HG02884 (cell line): ENCODE results near the gene BOLL.
A peak's percentile ranks its signal among the peaks of the same experiment; 100 is the strongest.
"Not testable (repeated sequence)": the region's sequence is repeated elsewhere in the genome, so short reads cannot be mapped to it uniquely, and the experiment has no call there.

Experiments
- ATAC-seq: cut with Tn5 transposase; IDR thresholded peaks from one replicate; pipeline ENCODE4 v1.9.1; 2021; ENCODE audit warnings: mild to moderate bottlenecking, moderate library complexity; ENCODE audit not compliant: unreplicated experiment

BOLL gene

GRCh38 chr2:197784956-197785941 is at the start of gene BOLL:
Gene BOLL, minus strand, starts transcription at chr2:197785319. Its CDS starts 3,469 bp downstream, at chr2:197781850.
- no peak for ATAC-seq

- not testable (repeated sequence) for ATAC-seq
These were observed 49.7 kb upstream of the BOLL start for GRCh38 chr2:197834771-197835170.

- ATAC-seq: no peak
These were observed 43.5 kb upstream of the BOLL start for GRCh38 chr2:197828464-197829135.

GRCh38 chr2:197827618-197828017 is 42.5 kb upstream of the BOLL start:
- no peak for ATAC-seq

GRCh38 chr2:197822333-197822732 is 37.2 kb upstream of the BOLL start:
- ATAC-seq: no peak

GRCh38 chr2:197821550-197822289 is 36.6 kb upstream of the BOLL start:
- ATAC-seq: no peak

- ATAC-seq: no peak
These were observed 29.4 kb upstream of the BOLL start for GRCh38 chr2:197814526-197814925.

GRCh38 chr2:197813093-197813787 is 28.1 kb upstream of the BOLL start:
- ATAC-seq: peak; percentile 72

GRCh38 chr2:197810491-197810890 is 25.4 kb upstream of the BOLL start:
- no peak for ATAC-seq

GRCh38 chr2:197810016-197810415 is 24.9 kb upstream of the BOLL start:
- ATAC-seq: no peak

GRCh38 chr2:197809064-197809463 is 23.9 kb upstream of the BOLL start:
- no peak for ATAC-seq

- ATAC-seq: no peak
These were observed 20.9 kb upstream of the BOLL start for GRCh38 chr2:197805715-197806633.

GRCh38 chr2:197804758-197805714 is 19.9 kb upstream of the BOLL start:
- peak; percentile 26 for ATAC-seq

GRCh38 chr2:197804049-197804757 is 19.1 kb upstream of the BOLL start, which contains the start of gene PLCL1:
Gene PLCL1, plus strand, starts transcription at chr2:197804593.
- peak; percentile 100 for ATAC-seq

- peak; percentile 29 for ATAC-seq
These were observed 17.9 kb upstream of the BOLL start for GRCh38 chr2:197803033-197803444.

GRCh38 chr2:197801033-197801432 is 15.9 kb upstream of the BOLL start:
- ATAC-seq: no peak

- no peak for ATAC-seq
These were observed 15.0 kb upstream of the BOLL start for GRCh38 chr2:197800091-197800490.

- no peak for ATAC-seq
These were observed 13.9 kb upstream of the BOLL start for GRCh38 chr2:197799068-197799467.
